ENCODE results near the gene TMEM168.
"Not testable (repeated sequence)": the region's sequence is repeated elsewhere in the genome, so short reads cannot be mapped to it uniquely, and the experiment has no call there.

Gene TMEM168

DNA sequence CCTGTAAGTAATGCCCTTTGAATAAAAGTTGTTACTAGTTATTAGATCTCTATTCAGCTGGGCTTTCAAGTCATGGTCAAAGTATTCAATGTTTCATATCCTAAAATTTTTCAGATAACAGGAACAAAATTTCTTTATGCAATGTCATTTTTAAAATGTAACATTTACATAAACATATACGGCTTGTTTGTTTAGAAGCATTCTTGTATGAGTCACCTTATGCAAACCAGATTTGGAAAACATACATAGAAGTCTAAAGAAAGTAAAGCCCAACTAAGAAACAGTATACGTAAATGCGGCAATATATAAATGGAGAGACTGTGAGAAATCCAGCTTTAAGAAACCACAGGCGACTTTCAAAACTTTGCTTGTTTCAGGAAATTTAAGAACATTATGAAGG, 10.5 kb downstream of the TMEM168 start:
- no peak for DNase-seq (ENCODE audit: low spot score)

DNA sequence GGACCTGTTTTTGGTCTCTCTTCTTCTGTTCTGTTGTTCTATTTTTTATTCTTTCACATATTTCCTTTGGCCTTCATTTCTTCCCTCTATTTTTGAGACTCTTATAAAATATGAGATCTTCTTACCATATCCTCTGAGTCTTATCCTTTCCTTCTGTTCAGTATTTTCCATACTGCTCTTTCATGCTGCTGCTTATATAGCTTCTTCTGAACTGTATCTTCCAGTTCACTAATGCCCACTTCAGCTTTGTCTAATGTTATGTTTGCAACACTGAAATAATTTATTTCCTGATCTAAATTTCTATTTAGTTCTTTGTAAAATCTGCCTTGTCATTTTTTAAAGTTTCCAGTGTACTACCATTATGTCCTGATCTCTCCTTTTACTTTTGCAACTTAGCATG, 12.8 kb downstream of the TMEM168 start:
- no peak for DNase-seq (ENCODE audit: low spot score)

DNA sequence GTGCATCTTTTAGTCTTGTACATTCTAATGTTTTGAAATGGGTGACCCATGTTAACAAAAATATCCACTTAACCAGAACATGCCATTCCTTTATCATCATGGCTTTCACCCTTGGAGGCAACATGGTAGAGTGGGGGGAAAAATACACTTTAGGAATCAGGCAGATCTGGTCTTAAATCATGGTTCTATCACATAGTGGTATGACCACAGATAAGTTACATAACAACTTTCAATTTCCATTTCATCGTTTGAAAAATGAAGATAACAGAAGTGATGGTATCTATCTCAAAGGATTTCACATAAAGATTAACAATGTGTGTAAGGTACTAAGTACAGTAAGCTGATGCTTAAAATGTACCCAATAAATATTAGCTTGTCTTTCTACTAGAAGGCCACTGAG, 19.0 kb downstream of the TMEM168 start:
- DNase-seq (ENCODE audit: low spot score) = no peak

DNA sequence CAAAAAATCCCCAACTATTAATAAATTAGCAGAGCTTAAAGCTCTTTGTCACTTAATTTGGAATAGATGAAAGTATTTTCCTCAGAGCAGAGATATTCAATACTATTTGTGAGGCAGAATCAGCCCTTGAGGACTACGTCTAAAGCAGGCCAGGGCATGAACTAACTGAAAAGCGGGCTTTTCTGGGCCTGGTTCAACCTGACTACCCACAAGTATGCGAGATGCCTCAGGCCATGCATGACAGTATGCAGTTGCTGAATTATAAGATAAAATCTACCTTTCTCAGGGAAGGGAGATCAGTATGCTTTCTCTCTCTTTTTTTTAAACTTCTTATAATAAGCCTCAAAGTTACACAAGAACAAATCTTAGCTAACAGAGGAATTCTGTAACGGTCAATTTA, 20.1 kb downstream of the TMEM168 start:
- peak; percentile 18 for DNase-seq (ENCODE audit: low spot score)

DNA sequence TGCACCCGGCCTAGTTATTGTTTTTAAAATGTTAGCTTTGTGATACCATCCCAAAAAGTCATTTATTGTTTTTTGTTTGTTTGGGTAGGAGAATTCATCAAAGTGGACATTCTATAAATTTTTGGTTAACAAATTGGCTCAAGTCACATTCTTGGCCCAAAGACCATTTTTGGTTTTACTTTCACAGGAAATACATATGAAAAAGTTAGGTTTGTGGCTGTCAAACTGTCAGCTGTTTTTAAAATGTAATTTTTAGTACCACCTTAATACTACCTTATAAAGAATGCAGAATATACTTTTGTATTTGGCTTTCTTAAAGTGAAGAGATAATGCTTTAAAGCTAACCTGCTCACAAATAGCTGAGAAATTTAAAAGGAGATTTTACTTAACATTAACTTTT, 25.1 kb downstream of the TMEM168 start:
- DNase-seq (ENCODE audit: low spot score) = no peak

DNA sequence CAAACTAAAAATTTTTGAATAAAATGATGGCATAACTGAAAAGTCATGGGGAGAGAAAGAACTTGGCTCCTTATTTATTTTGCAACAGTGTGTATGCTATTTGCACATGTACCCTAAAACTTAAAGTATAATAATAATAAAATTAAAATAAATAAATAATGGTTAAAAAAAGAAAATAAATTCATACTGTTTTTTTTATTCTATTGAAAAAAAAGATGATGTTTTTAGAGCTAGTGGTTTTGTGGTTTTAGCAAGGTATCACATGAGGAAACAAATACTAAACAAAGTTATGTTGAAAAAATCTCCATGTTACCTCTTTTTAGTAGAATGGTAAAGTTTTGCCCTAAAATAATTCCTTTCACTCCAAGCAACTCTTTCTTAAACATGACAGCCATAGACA, 26.2 kb downstream of the TMEM168 start:
- no peak for DNase-seq (ENCODE audit: low spot score)

DNA sequence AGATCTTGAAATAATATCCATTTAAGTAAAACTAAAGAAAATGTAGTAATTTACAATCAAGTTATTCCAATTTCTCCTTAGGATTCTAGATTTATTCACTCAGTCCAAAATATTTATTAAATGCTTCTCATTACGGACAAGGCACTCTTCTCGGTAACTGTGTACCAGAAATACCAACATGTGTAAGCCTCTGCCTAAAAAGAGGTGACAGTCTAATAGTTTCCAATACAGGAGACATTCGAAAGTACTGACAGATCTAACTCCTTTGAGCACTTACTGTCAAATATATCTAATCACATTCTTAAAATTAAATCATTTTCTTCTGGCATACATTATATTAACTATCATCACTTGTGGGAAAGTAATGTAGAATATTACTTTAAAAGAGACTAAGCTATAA, 26.9 kb downstream of the TMEM168 start:
- DNase-seq (ENCODE audit: low spot score) = no peak

DNA sequence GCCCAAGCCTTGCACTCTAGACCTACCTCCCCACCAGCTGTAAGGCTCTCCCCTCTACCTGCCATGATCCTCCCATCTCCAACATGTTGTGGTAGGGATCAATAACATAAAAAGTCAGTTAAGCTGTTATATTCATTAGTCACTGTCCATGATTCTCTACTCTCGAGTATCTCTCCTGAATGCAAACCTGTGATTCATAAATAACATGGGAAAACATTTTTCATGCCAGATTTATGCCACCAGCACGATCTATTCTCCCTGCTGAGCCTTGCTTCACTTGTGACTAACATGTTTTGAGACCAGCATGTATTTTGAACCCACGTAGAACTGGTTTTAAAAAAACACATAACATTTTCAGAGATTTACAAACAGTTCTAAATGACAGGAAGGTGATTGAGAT, 30.3 kb downstream of the TMEM168 start:
- DNase-seq (ENCODE audit: low spot score) = no peak

DNA sequence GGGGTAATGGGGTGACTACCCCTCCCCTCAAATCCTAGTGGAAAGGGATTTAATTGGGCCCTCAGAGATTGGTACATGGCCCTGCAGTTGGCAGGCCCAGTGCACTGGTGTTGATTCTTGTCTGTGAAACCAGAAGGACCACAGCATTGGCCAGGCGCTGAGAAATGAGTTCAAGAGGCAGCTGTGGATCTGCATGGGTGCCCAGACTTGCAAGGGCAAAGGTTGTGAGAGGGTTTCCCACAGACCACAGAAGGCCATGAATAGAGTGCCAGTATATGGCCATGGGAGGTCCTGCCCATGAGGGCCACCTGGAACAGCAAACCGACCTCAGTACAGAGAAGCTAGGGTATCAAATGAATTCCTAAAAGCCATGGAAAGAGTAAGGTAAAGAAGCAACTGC, 32.9 kb downstream of the TMEM168 start:
- DNase-seq (ENCODE audit: low spot score) = no peak

DNA sequence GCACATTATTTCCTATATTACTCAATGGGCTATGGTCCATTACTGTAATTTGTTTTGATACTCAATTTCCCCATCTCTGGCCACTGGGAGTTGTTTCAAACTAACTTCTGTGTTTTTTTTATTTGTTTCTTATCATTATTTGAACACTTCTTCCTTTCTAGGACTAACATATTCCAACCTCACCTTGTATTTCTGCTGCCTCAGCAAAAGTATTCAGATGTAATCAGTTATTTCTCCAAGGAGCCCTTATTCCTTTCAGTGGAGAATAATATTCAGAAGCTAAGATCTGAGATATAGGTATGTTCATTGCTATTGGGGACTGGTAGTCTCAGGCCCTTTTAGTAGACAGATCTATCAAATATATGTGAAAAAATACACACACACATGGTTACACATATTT, 36.9 kb downstream of the TMEM168 start:
- DNase-seq (ENCODE audit: low spot score) = no peak

DNA sequence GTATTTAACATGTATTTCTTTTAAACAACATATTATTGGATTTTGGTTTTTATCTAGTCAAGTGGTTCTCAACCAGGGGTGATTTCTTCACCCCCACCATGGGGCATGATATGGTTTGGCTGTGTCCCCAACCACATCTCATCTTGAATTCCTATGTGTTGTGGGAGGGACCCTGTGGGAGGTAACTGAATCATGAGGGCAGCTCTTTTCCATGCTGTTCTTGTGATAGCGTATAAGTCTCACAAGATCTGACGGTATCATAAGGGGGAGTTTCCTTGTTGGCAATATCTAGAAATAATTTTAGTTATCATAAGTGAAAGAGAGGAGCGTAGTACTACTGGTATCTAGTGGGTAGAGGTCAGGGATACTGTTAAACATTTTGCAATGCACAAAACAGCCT, 37.6 kb downstream of the TMEM168 start:
- DNase-seq (ENCODE audit: low spot score) = no peak

DNA sequence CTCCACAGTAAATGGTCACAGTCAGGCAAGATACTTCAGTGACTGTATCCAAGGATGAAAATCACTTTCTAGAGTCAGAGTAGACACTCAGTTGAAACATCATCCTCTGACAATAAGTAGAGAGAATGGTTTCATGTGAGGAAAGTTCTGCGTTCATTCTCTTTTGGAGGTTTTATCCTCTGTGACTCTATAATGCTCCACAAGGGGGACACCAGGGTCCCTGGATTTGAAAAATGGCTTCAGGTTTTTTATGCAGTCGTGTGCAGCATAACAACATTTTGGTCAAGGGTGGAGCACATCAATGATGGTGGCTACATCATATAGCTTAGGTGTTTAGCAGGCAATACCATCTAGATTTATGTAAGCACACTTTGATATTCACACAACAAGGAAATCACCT, 40.4 kb downstream of the TMEM168 start:
- DNase-seq (ENCODE audit: low spot score) = no peak

DNA sequence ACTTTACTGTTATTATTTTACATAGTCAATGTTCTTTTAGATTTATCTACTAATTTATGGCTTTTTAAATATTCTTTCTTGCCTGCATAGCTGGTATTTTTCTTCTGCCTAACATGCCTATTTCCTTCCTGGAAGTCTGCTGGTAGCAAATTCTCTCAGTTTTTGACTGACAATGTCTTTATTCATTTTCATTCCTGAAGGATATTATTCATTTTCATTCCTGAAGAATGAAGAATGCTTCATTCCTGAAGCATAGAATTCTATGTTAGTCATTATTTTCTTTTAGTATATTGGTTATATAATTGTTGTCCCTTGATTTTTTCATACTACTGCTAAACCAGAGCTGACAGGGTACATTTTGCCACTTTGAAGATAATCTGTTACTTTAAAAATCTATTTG, 41.8 kb downstream of the TMEM168 start:
- no peak for DNase-seq (ENCODE audit: low spot score)

DNA sequence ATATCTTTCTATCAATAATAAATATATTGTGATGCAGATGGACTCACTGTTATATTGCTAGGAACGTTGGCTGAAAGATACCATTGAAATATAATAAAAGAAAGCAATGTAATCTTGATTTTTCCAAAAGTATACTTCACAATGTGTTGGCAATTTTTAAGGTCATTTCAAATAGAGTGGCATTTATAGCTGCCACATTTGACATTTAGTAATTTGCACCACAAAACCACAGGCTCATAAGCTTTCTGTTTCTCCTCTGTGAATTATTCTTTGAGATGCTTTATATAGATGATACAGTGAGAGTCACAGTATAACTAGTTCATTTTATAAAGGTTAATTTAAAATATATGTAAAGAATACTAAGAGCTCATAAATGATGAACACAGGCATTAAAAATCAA, 44.6 kb downstream of the TMEM168 start:
- no peak for DNase-seq (ENCODE audit: low spot score)

DNA sequence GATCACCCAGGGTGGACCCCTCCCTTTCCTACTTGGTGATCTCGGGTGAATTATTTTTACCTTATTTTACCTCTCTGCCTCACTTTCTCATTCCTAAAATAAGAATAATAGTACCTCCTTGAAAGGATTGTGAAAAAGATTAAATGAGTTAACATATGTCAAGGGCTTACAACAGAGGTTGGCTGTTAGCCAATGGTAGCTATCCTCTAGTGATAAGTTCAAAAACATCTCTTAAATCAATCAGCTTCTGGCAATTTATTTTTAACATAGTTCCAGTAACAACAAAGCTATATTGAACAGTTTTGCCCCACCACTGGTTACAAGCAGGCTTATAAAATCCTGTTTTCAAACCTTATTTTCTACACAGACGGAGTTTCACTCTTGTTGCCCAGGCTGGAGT, 45.4 kb downstream of the TMEM168 start:
- no peak for DNase-seq (ENCODE audit: low spot score)

DNA sequence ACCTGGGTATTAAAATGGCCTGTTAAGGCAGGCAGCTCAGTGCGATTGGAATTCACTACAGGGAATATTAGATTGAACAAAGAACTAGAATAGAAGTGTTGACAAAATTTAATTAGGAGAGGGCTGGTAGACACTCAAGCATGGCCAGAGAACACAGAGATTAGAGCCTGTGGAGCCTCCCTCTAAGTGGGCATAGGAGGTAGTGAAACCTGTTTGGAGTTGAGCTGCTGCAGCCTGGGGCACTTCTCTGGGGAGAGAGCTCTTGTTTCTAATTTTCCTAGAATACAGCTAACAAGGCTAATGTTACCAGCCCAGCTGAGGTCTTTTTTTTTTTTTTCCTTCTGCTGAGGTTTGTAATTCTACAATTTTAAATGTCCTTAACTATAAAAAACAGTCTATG, 46.4 kb downstream of the TMEM168 start:
- peak; percentile 15 for DNase-seq (ENCODE audit: low spot score)

DNA sequence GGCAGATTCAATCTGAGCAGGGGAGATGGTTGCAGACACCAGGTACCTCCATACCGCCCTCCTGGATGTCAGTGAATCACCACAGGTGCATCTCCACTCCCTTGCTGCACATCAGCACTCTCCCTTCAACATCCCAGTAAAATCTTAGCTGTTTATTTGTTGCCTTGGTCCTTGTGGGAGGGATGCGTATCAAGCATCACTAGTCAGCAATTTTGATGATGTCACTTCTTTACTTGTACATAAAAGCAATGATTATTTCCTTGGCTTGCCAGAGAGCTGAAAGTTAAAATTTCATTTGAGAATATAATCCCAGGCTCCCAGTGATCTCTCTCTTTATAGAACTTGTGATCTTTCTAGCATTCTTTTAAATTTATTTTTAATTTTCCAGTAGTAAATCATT, 49.5 kb downstream of the TMEM168 start:
- DNase-seq (ENCODE audit: low spot score) = no peak

DNA sequence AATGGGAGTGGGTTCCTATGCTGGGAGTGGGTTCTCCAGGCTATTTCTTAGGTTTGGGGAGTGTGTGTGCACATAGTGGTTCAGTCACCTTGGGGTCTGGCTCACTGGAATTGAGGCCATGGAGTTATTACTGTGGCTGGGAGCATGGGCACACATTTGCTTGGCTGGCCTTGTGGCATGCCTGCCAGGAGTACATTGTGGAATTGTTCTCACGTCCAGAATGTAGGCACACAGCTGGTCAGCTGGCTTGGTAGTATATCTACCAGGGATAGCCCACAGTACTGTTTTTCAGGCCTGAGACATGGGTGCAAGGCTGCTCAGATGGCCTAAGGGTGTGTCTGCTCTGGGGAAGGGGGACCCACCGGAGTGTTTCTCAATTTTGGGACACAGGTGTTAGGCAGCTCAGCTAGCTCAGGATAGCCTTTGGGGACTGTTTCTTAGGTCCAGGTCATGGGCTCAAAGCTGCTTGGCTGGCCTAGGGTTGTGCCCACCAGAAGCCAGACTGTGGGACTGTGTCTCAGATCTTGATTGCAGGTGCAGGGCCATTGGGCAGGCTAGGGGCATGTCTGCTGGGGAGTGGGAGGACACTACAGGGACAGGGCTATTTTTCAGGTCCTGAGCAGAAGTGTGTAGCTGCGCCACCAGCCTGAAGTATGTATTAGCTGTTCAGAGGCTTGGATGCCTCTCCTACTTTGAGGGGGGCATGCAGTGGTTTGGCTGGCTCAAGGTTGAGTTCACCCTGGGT, 50.6 kb downstream of the TMEM168 start:
- DNase-seq (ENCODE audit: low spot score) = no peak

DNA sequence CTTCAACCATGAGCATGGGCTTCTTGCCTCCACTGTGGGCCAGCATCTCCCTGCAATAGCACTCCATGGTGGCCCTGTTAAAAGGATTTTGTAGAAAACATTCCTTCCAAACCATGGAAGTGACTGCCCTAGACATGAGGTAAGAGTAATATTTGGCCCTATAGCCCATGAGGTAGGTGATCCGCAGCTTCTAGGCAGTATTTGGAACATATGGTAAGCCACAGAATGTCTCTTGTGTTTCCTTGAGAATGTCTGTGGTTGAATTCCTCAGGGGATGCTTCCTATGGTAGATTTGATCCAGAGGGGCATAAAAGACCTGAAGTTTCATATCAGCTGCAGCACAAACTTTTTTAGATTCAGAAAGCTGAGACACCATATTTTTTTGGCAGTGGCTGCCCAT, 54.9 kb downstream of the TMEM168 start:
- DNase-seq (ENCODE audit: low spot score) = no peak

DNA sequence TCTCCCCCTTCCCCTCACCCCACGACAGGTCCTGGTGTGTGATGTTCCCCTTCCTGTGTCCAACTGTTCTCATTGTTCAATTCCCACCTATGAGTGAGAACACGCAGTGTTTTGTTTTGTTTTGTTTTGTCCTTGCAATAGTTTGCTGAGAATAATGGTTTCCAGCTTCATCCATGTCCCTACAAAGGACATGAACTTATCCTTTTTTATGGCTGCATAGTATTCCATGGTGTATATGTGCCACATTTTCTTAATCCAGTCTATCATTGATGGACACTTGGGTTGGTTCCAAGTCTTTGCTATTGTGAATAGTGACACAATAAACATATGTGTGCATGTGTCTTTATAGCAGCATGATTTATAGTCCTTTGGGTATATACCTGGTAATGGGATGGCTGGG, 58.9 kb downstream of the TMEM168 start:
- not testable (repeated sequence) for DNase-seq (ENCODE audit: low spot score)

DNA sequence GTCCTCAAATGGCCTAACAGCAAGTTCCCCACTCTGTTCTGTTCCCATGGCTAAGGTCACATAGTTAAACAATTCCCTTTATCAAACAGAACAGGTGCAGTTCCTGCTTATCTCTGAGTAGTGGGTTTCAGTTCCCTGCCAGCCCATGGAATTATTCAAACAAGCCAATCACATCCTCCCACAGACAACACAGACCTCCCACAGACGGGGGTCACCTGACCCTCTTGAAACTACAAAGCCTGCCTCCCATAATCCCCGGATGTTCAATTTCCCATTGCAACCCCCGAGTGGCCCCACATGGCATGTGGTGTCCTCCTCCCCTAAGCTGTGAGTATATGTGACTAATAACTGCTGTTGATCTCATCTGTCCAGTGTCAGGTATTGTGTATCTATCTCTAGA, 64.1 kb downstream of the TMEM168 start:
- DNase-seq (ENCODE audit: low spot score) = no peak

DNA sequence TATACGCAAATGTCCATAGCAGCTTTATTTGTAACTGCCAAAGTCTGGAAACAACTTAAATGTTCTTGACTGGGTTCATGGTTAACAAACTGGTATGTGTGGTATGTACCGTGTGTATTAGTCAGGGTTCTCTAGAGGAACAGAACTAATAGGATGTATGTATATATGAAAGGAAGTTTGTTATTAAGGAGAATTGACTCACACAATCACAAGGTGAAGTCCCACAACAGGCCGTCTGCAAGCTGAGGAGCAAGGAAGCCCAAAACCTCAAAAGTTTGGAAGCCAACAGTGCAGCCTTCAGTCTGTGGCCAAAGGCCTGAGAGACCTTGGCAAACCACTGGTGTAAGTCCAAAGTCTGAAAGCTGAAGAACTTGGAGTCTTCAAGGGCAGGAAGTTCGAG, 66.8 kb downstream of the TMEM168 start:
- no peak for DNase-seq (ENCODE audit: low spot score)

DNA sequence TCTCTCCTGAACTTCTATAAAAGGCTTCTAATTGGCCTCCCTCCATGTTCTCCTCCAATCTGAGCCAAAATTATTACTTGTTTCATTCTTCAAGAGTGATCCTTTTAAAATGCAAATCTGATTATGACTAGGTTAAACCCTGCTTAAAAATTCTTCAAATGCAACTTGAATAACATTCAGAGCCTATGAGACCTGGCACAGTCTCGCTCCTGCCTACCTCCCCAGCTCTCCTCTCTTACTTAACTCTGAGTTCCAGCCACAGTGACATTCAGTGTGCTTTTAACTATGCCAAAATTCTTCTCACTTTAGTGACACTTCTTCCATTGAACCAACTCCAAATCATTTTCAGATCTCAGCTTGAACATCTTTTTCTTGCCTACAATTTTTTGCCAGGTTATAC, 68.8 kb downstream of the TMEM168 start:
- no peak for DNase-seq (ENCODE audit: low spot score)

DNA sequence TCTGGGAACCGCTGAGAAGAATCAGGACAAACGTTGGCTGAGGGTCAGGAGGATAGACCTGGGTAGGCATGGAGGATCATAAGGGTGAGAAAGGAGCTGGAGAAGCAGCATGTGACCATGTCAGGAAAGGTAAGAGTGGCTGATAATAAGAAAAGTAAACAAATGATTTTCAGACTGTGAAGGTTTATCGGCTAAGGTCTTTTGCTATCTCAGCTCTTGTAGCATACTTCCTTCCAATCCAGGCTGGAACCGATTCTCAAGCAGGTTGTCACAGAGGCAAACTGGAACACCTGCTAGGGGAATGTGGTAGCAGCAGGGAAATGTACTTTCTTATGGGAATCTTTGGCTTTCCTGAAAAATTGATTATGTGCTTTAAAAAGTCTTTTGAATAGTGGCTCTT, 74.7 kb downstream of the TMEM168 start:
- DNase-seq (ENCODE audit: low spot score) = no peak

DNA sequence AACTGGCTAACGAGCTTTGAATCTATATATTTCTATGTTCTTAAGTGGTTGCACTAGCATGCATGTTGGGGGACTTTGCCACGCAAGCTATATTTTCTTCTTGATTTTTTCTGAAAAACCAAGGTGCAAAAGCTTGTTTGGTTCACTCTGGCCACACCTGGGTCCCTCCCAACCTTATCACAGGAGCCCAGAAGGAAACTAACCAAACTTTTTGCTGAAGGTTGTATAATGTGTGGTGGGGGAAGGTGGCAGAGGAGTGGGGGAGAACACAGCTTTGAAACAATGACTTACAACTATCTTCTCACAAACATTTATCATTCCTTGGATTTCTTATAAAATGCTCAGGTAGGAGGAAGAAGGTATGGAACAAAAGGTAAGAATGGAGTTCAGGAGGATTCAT, 75.3 kb downstream of the TMEM168 start:
- no peak for DNase-seq (ENCODE audit: low spot score)
